CD4-positive, alpha-beta T cell treated with Interleukin-21 for 1 hour (primary cell): ENCODE results near the gene MPZL1.
"Not testable (repeated sequence)": the region's sequence is repeated elsewhere in the genome, so short reads cannot be mapped to it uniquely, and the experiment has no call there.

ENCODE experiments used
- DNase-seq: peaks from one replicate; pipeline ENCODE4 v3.0.0-alpha.2; 2020

Gene MPZL1

GRCh38 chr1:167784876-167785550 is 63.2 kb downstream of the MPZL1 start:
- no peak for DNase-seq

- DNase-seq: no peak
These were observed 64.7 kb downstream of the MPZL1 start for GRCh38 chr1:167786502-167786901.

GRCh38 chr1:167789501-167789900 is 67.7 kb downstream of the MPZL1 start:
- DNase-seq: no peak

GRCh38 chr1:167790117-167790516 is 68.3 kb downstream of the MPZL1 start:
- no peak for DNase-seq

GRCh38 chr1:167791281-167792187 is 69.8 kb downstream of the MPZL1 start:
- no peak for DNase-seq

- no peak for DNase-seq
These were observed 70.4 kb downstream of the MPZL1 start for GRCh38 chr1:167792188-167792565.

- no peak for DNase-seq
These were observed 72.3 kb downstream of the MPZL1 start for GRCh38 chr1:167794043-167794442.

- no peak for DNase-seq
These were observed 74.3 kb downstream of the MPZL1 start for GRCh38 chr1:167795810-167796740.

GRCh38 chr1:167797015-167797414 is 75.2 kb downstream of the MPZL1 start:
- no peak for DNase-seq

GRCh38 chr1:167798952-167799351 is 77.2 kb downstream of the MPZL1 start:
- DNase-seq: no peak

- DNase-seq: no peak
These were observed 78.0 kb downstream of the MPZL1 start for GRCh38 chr1:167799747-167800146.

GRCh38 chr1:167800251-167800650 is 78.5 kb downstream of the MPZL1 start:
- no peak for DNase-seq

- DNase-seq: no peak
These were observed 80.5 kb downstream of the MPZL1 start for GRCh38 chr1:167802235-167802634.

GRCh38 chr1:167803358-167804207 is 81.8 kb downstream of the MPZL1 start:
- peak; percentile 85 for DNase-seq

GRCh38 chr1:167805041-167805556 is 83.3 kb downstream of the MPZL1 start:
- DNase-seq: peak; percentile 47

GRCh38 chr1:167806235-167806634 is 84.5 kb downstream of the MPZL1 start:
- not testable (repeated sequence) for DNase-seq

GRCh38 chr1:167806676-167807075 is 84.9 kb downstream of the MPZL1 start:
- DNase-seq: not testable (repeated sequence)

- DNase-seq: no peak
These were observed 86.3 kb downstream of the MPZL1 start for GRCh38 chr1:167808104-167808503.

GRCh38 chr1:167808690-167809089 is 86.9 kb downstream of the MPZL1 start:
- no peak for DNase-seq

GRCh38 chr1:167812972-167813371 is 91.2 kb downstream of the MPZL1 start:
- DNase-seq: no peak

- DNase-seq: no peak
These were observed 93.9 kb downstream of the MPZL1 start for GRCh38 chr1:167815650-167816049.
